Upper lobe of left lung (tissue), 4 donors: ENCODE data around the gene GPR108.

ENCODE experiments used
- EP300 ChIP-seq, 4 donors: sonication (generic); formaldehyde crosslinking; IDR thresholded peaks; one replicate each; pipeline ENCODE4 v1.5.1; 2017; ENCODE audit warnings: antibody characterized with exemption in 4 of 4, control low read depth in 2 of 4
- POLR2A ChIP-seq, 4 donors: fragments of 450-650 bp; IDR thresholded peaks; one replicate each; pipeline ENCODE4 v1.5.1; 2016 to 2017; ENCODE audit warnings: antibody characterized with exemption in 4 of 4, mild to moderate bottlenecking in 2 of 4
- TF ChIP-seq, protein P1 (sequence below), 6 experiments: fragments of 450-650 bp in 4 of 6; fragments of 200-600 bp in 2 of 6; sonication (generic) in 2 of 6; IDR thresholded peaks; one replicate each; pipeline ENCODE4 v1.5.1; 2016 to 2019; ENCODE audit warnings: antibody characterized with exemption in 6 of 6

DNA sequence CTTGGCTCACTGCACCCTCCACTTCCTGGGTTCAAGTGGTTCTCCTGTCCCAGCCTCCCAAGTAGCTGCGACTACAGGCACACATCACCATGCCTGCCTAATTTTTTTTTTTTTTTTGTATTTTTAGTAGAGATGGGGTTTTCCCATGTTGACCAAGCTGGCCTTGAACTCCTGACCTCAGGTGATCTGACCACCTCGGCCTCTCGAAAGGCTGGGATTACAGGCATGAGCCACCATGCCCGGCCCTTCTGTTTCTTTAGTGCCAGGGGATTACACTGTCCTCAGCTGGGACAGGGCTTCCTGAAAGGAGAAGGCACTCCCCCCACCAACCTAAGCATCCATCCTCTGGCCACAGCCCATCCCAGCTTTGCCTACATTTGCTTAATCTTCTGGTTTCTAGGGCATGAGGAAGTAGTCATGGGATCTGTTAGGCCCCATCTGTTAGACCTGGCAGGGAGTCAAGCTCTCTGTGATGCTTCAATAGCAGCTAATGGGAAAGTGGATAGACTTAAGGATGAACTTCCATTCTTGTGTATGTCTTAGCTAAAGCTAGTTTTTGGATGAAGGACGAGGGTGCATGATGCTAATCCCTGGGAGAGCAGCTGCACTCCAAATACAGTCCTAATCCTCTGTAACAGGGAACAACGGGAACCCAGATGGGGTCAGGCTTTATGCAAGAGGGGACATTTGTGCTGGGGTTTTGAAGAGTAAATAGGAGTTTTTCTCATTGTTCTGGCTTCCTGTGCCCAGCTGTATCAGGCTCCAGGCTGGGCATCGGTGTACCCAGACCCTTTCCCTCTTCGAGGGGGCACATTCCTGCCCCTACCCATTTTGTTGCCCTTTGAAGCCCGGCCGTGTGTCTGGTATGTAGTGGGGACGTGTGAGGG is 37.7 kb upstream of the GPR108 start:
- TF ChIP-seq, protein P1, sequence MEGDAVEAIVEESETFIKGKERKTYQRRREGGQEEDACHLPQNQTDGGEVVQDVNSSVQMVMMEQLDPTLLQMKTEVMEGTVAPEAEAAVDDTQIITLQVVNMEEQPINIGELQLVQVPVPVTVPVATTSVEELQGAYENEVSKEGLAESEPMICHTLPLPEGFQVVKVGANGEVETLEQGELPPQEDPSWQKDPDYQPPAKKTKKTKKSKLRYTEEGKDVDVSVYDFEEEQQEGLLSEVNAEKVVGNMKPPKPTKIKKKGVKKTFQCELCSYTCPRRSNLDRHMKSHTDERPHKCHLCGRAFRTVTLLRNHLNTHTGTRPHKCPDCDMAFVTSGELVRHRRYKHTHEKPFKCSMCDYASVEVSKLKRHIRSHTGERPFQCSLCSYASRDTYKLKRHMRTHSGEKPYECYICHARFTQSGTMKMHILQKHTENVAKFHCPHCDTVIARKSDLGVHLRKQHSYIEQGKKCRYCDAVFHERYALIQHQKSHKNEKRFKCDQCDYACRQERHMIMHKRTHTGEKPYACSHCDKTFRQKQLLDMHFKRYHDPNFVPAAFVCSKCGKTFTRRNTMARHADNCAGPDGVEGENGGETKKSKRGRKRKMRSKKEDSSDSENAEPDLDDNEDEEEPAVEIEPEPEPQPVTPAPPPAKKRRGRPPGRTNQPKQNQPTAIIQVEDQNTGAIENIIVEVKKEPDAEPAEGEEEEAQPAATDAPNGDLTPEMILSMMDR (IDR thresholded peaks at IDR 0.05), result no peak
- TF ChIP-seq POLR2A (IDR thresholded peaks at IDR 0.05) (no peak), EP300 (IDR thresholded peaks at IDR 0.05) (no peak)
